Measurements from ENCODE around the gene HDDC2. TPM values are rescaled to one million over a fixed set of nuclear protein-coding genes. Genes with fewer than 3 reads are reported as not detected.
A peak's percentile ranks its signal among the peaks of the same experiment; 100 is the strongest.

The HDDC2 gene
- total RNA-seq, 4 donors from 2014 or later = 42.6 to 76.6 (median 62.3) TPM

DNA sequence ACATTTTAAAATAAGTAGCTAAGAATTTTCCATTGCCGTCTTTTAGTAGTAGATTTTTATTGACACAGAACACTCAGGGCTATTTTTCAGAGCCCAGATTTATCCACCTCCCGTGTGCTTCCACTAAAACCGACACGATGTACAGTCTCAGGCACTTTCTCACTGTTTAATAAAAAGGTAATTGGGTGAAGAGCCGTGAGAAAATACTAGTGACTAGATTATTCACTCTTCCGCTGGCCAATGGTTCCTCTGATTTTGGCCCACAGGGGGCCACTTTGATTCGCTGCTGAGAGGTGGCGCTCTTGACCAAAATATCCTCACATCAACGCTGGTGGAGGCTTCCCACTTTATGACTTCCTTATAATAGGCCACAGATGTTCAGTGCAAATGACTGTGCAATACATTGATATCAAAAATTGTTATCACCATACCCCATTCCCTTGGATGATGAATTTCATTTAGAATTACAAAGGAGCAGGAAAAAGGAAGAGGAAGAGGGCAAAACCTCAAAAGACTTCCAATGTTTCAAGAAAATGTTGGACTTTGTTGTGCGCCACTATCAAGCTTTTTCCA, 12.3 kb upstream of the HDDC2 start:
- Histone ChIP-seq H3K4me1 (peaks cover 0 to 8% (median 0%) of the 10 kb centered on the region in 4 donors), H3K36me3 (no peaks in the 10 kb centered on the region), H3K4me3 (no peak overlapping the region), H3K9me3 (no peaks in the 10 kb centered on the region), H3K27me3 (no peaks in the 10 kb centered on the region), H3K27ac (no peak overlapping the region)
- peak; percentile 44 to 73 for DNase-seq (ENCODE audit: low spot score in 2 of 2)
- WGBS, 2 donors = 19 to 21% methylated on average over 10 of the region's 10 CpGs
- TF ChIP-seq CTCF (IDR thresholded peaks at IDR 0.05) (peak; percentile 65 to 89 (median 82)), EP300 (IDR thresholded peaks at IDR 0.05) (peak in 1 of 2 donors; percentile 24), POLR2A (IDR thresholded peaks at IDR 0.05) (no peak)

DNA sequence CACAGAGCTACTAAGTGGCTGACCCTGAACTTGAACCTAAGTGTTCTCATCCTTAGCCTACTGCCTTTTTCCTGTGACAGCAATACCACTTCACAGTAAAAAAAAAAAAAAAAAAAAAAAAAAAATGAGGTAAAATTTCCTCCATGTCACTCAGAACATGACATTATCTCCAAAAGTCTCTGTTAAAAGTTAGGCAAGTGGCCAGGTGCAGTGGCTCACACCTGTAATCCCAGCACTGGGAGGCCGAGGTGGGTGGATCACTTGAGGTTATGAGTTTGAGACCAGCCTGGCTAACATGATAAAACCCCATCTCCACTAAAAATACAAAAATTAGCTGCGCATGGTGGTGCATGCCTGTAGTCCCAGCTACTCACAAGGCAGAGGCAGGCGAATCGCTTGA, 11.2 kb upstream of the HDDC2 start:
- peaks cover 0 to 8% (median 0%) of the 10 kb centered on the region in 4 donors for H3K4me1 ChIP-seq
- H3K27me3 ChIP-seq = no peaks in the 10 kb centered on the region
- no peak overlapping the region for H3K4me3 ChIP-seq
- TF ChIP-seq EP300 (IDR thresholded peaks at IDR 0.05) = no peak
- no peak for TF ChIP-seq POLR2A (IDR thresholded peaks at IDR 0.05)
- TF ChIP-seq CTCF (IDR thresholded peaks at IDR 0.05) = no peak
- WGBS, 2 donors = 88 to 90% methylated on average over 4 of the region's 4 CpGs
- H3K36me3 ChIP-seq = no peaks in the 10 kb centered on the region
- H3K27ac ChIP-seq = no peak overlapping the region
- no peak for DNase-seq (ENCODE audit: low spot score in 2 of 2)
- H3K9me3 ChIP-seq = no peaks in the 10 kb centered on the region

- Histone ChIP-seq H3K4me1 (peaks cover 0 to 8% (median 0%) of the 10 kb centered on the region in 4 donors), H3K9me3 (no peaks in the 10 kb centered on the region), H3K27me3 (no peaks in the 10 kb centered on the region), H3K27ac (no peak overlapping the region), H3K4me3 (no peak overlapping the region), H3K36me3 (no peaks in the 10 kb centered on the region)
- TF ChIP-seq POLR2A (IDR thresholded peaks at IDR 0.05) (no peak), EP300 (IDR thresholded peaks at IDR 0.05) (no peak), CTCF (IDR thresholded peaks at IDR 0.05) (no peak)
- 76 to 78% methylated on average over 2 of the region's 2 CpGs for WGBS, 2 donors
- DNase-seq (ENCODE audit: low spot score in 2 of 2) = no peak
Observed at GRCh38 chr6:125312478-125312877, 10.7 kb upstream of the HDDC2 start.

- Histone ChIP-seq H3K4me1 (peaks cover 0 to 8% (median 0%) of the 10 kb centered on the region in 4 donors), H3K9me3 (no peaks in the 10 kb centered on the region), H3K27ac (no peak overlapping the region), H3K4me3 (no peak overlapping the region), H3K27me3 (no peaks in the 10 kb centered on the region), H3K36me3 (no peaks in the 10 kb centered on the region)
- 45 to 47% methylated on average over 7 of the region's 7 CpGs for WGBS, 2 donors
- TF ChIP-seq CTCF (IDR thresholded peaks at IDR 0.05) = peak; percentile 72 to 80 (median 79)
- no peak for TF ChIP-seq EP300 (IDR thresholded peaks at IDR 0.05)
- peak in 1 of 2 donors; percentile 60 for DNase-seq (ENCODE audit: low spot score in 2 of 2)
Observed at GRCh38 chr6:125310994-125311649, 9.4 kb upstream of the HDDC2 start.

- TF ChIP-seq CTCF (IDR thresholded peaks at IDR 0.05) = no peak
- Histone ChIP-seq H3K36me3 (no peaks in the 10 kb centered on the region), H3K4me1 (peaks cover 0 to 5% (median 0%) of the 10 kb centered on the region in 4 donors), H3K27me3 (no peaks in the 10 kb centered on the region), H3K9me3 (peaks cover 0 to 5% (median 0%) of the 10 kb centered on the region in 4 donors), H3K4me3 (no peak overlapping the region), H3K27ac (no peak overlapping the region)
- 56 to 58% methylated on average over 6 of the region's 6 CpGs for WGBS, 2 donors
- DNase-seq (ENCODE audit: low spot score in 2 of 2) = no peak
Observed at GRCh38 chr6:125307964-125308615, 6.3 kb upstream of the HDDC2 start.
